ENCODE data around the gene PRR33.

GRCh38 chr11:1923201-1923956 is 31.7 kb upstream of the PRR33 start:
- TF ChIP-seq POLR2A (IDR thresholded peaks at IDR 0.05) = no peak
- no peak for TF ChIP-seq CTCF (IDR thresholded peaks at IDR 0.05)
